ENCODE measurements around the gene FRMD1.

DNA sequence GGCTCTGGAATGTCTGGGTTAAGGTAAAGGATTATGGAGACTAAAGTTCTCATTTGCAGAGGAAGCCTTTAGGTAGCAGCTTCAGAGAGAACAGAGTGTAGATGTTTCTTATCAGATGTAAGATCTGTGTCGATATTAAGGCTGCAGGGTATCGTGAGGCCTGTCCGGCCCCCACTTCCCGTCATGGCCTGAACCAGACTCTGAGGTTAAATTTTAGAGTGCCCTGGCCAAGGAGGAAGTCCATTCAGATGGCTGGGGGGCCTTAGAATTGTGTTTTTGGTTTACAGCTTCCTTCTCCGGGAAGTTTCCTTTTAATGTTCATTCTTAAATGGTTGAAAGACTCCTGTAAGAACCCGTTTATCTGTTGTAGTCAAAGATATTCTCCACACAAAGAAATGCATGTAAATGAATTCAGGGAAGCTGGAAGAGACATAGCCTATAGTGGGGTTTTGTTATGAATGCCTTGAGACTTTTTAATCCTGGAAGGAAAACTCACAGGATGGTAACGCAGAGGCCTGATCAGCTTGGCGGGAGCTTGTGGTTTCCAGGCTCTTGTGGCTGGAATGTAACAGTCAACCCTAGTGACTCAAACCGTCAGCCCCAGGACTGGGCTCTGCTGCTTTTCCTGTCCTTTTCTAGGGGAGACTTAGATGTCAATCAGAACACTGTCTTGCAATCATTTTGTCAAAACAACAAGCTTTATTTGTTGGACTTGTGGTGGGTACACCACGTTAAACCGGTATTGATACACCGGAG is 46.8 kb downstream of the FRMD1 start:
- TF ChIP-seq CTCF (IDR thresholded peaks at IDR 0.05) (no peak), ELF4 (CRISPR knock-in tag; IDR thresholded peaks at IDR 0.05; ENCODE audit: low read depth) (no peak), NFATC4 (CRISPR knock-in tag; IDR thresholded peaks at IDR 0.05) (no peak), ZNF121 (CRISPR knock-in tag; IDR thresholded peaks at IDR 0.05) (no peak), MXD4 (CRISPR knock-in tag; IDR thresholded peaks at IDR 0.05; ENCODE audit: borderline replicate concordance) (no peak)
- TF ChIP-seq, protein P1, sequence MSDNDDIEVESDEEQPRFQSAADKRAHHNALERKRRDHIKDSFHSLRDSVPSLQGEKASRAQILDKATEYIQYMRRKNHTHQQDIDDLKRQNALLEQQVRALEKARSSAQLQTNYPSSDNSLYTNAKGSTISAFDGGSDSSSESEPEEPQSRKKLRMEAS (CRISPR knock-in tag; IDR thresholded peaks at IDR 0.05) = no peak
